ENCODE results near the gene POLR1A.

Gene POLR1A

DNA sequence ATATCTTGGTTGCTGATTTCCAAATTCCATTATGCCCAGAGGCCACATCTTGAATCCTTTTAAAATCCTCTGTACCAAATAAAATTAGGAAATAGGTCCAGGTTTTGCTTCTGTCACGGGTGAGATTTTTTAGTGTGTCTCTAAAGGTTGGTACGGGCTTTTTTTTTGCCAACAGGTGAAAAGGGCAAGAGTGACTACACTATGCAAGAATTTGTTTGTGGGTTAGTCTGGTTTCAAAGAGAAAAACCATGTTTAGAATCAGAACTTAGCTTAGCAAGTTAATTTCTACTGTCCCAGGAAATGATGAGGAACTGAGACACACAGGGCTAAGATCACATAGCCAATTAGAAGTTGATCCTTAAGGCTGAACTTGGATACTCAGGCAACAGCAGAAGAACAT, 41.7 kb downstream of the POLR1A start:
- ATAC-seq (no peak), DNase-seq (no peak)

DNA sequence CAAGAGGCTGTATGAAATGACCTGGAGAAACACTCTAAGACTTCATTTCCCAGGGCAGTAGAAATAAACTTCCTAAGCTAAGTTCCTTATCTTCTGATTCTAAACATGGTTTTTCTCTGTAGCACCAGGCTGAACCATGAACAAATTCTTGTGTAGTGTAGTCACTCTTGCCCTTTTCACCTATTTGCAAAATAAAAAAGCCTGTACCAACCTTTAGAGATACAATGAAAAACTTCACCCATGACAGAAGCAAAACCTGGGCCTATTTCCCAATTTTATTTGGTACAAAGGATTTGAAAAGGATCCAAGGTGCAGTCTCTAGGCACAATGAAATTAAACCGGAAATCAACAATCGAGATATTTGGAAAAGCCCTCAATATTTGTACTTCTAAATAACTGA, 43.6 kb downstream of the POLR1A start:
- ATAC-seq (no peak), DNase-seq (no peak)

DNA sequence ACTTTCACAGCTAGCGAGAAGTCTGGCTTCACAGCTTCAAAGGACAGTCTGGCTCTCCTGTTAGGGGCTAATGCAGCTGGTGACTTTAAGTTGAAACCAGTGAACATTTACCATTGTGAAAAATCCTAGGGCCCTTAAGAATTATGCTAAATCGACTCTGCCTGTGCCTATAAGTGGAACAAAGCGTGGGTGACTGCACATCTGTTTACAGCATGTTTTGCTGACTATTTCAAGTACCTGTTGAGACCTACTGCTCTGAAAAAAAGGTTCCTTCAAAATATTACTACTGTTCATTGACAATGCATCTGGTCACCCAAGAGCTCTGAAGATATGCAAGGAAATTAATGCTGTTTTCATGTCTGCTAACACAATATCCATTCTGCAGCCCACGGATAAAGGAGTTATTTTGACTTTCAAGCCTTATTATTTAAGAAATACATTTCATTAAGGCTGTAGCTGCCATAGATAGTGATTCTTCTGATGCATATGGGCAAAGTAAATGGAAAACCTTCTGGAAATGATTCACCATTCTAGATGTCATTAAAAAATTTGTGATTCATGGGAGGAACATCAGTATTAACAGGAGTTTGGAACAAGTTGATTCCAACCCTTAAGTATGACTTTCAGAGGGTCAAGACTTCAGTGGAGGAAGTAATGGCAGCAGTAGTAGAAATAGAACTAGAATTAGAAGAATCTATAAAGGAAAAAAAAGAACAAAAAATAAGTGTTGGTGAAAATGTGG, 48.9 kb downstream of the POLR1A start:
- no peak for ATAC-seq
- DNase-seq, result no peak

DNA sequence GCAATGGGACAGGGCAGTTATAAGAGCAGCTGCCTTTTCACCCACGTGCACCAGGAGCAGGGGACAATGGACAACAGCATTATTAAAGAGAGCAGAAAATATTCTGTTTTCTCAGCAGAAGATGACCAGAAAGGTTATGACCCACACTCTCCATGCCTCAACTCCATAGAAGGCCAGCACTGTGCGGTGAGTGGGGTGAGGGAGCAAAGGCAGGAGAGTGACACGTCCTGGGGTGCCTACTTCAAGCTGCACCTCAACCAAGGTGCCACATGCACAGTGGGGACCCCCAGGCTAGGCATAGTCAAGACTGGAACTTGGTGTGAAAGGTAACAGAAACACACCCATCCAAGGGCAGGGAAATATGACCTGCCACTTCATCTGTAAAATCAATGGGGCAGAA, 50.4 kb downstream of the POLR1A start:
- ATAC-seq (no peak), DNase-seq (no peak)

DNA sequence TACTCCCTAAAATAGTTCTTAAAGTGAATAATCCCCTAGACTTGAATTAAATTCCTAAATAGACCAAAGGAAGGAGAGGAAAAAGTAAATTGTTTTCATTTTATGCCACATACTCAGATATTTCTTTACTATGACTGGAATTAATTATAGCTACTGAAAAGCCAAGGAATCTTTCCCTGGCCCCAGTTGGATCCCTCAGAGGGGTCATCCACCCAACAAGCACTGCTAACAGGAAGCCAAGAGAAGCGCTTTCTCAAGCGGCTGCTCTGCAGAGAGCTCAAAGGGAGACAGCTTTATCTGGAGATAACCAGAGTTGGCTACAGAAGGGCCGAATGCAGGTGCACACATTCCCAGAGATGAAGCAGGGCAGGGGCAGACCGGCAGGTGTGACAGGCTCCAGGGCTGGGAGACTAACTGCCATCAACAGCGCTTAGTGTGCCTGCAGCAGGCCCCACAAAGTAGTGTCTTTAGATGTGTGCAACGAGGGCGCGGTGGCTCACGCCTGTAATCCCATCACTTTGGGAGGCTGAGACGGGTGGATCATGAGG, 51.1 kb downstream of the POLR1A start:
- ATAC-seq (no peak), DNase-seq (no peak)

DNA sequence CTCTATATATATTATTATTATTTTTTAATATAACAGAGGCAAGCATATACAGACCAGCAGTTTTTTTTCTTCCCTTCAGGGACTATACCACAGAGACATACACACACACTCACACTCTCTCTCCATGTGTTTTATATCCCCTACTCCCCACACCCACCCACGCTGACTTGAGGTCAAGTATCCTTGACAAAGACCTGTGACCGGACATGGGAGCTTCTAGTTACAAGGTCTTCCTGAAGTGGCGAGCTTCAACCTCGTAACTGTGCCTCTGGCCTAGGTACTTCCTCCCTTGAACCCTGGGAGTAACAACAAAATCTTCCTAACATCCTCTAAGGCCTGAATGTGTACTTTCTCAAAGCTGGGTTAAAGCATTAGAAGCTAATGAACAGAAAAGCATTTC, 52.5 kb downstream of the POLR1A start:
- DNase-seq, result no peak
- ATAC-seq, result no peak

DNA sequence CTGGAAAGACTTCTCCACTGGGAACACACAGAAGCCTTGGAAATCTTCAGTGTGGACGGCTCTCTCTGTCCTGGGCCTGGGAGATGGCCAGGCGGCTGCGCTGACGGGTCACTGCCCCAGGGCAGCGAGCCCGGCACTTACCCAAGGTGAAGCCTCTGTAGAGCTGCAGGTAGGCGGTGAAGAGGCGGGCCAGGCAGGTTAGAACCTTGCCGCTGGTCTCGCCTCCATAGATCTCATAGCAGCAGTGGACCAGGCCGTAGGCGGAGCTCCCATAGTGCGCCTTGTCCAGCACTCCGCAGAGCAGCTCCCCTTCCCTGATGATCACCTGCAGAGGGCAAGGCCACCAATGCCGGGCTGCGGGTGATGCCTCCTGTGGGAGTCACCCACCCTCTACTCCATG, 53.0 kb downstream of the POLR1A start:
- ATAC-seq (no peak), DNase-seq (no peak)

DNA sequence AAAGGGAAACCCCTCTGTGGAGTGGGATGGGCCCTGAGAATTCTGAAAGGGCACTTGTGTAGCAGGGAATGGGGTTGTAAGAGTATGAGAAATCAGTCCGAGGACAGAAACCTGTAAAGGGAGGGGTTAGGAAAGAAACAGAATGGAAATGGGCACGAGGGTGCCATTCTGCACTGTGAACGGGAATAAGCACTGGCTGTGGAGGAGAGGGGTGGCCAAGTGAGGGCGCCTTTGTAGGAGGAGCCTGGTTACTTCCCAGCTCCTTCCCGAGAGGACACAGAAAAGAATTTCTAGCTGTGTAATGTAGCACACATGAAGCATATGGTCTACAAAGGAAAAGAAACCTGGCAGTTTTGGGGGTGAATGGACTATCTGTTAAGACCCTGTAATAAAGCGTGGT, 53.4 kb downstream of the POLR1A start:
- no peak for ATAC-seq
- no peak for DNase-seq

DNA sequence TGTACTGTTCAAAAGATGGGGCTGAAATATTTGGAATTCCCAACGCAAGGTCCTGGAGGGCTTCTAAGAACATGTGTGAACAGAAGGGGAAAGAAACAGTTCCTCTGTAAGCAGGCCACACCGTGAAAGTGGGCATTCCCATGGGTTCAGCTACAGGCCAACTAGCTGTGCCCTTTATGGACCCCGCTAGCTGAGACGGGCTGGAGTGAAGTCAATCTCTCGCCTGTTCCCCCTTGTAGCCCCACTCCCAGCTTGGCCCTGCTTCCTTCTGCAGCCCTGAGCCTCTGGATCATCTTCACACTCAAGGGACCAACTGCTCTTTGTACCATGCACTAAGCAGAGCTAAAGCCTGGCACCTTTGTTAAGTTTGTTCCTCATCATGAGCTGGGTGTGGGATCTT, 55.4 kb downstream of the POLR1A start:
- DNase-seq, result no peak
- ATAC-seq, result no peak

DNA sequence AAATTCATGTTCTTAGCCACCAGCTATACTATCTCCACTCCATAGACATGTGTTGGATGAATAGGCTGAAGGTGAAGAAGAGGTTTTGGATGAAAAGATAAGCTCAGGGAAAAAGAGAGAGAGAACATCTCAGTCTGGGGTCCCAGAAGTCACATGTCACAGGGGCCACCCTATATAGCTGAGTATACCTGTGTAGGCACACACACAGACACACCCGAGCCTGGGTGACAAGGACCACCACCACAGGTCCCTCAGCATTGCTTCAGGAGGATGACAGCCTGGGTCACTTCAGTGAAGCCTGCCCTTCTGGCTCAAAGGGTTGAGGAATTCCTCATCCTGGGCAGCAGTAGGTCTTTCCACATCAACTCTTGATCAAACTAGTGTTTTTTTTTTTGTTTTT, 56.2 kb downstream of the POLR1A start:
- ATAC-seq (no peak), DNase-seq (no peak)

DNA sequence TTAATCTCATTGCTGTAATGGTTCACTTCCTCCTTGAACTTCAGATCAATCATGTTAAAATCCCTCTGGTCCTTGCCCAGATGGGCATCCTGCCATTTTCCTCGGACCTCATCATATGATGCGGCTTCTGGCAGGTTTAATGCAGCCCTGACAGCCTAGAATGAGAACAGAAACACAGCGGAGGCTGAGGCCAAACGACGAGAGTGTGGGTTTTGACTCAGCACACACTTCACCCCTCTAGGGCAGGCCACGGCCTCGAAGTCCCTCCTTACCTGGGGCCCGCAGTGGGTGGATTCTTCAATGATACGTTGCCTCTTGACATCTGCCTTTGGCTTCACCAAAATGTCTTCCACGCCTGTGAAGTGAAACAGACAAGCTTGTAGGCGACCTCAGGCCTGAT, 56.8 kb downstream of the POLR1A start:
- DNase-seq, result no peak
- ATAC-seq, result no peak

DNA sequence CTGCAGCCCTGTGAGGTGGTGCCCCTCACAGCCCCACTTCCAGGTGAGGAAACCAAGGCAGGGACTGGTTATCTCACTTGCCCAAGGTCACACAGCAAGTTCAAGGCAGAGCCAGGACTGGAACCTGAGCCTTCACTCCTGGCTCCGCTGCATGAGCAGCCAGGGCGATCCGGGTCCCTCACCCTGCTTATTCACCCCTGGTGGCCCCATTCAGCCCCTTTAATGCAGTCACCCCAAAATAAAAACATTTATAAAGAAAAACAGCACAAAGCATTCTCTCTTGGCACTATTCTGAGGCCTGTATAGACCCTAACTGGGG, 57.3 kb downstream of the POLR1A start:
- ATAC-seq (no peak), DNase-seq (no peak)

DNA sequence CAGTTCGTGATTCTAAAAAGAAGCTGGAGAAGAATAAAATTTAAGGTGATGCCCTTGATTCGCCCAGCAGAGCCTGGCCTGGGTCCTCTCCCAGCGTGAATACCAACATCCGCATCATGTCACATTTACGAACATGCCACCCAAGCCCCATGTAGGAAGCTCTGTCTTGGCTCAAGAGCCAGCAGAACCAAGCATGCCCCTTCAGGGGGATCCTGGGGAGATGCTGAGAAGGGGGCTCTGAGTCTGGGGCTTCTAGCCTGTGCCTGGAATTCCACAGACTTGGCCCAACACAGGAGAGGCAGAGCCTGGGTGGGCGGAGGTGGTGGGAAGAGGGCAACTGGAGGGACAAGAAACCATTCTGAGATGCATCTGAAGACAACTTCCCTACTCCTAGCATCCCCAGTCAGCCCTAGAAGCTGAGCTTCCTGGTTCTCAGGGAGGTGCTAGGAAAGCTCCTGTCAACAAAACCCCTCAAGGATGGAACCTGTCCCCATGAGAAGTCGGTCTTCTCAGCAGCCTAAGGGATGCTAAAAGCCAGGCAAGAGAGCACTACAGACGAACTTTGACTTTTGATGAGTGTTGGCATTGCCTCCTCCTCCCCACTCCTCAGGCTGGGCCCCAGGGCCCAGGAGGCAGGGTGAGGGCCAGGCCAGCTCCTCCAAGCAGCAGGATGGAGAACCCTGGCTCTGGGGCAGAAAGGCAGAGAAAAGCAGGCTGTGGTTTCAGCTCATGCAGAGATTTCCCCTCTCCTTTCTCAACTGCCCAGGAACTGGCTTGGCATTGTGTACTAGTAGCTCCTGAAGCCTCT, 57.9 kb downstream of the POLR1A start:
- no peak for DNase-seq
- ATAC-seq, result peak; percentile 12

DNA sequence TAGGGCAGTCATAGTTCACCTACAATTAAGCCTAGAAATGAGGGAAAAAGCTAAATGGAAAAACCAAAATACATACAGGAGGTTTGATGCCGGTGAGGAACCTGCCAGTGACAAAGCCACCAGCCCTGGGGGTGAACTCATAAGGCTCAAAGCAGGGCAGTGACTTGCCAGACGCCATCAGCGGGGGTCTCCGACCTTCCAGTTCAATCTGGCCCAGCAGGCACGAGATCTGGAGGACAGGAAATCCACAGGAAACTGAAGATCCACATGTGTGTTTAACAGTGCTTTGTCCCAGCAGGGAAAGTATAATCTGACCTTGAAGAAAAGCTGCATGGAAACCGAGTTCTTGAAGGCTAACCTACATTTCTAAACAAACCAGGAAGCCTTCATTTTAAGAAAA, 60.1 kb downstream of the POLR1A start:
- DNase-seq, result no peak
- ATAC-seq, result no peak

DNA sequence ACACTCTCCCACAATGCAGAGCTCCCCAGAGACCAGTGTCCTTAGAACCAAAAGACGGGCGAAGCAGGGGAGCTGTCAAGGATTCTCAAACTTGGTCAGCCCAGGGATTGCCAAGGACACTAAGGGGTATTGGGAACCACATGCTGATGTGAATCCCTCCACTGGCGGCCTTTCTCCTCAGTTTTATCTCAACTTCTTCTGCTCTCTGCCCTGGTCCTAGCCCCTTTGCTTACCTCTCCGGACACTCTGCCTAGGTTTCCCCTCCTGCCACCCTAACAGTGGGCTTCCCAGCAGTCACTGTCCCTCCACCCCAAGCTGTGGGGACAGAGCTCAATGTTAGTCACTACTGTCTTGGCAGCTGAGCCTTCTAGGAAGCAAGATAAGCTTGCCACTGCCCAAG, 61.1 kb downstream of the POLR1A start:
- no peak for ATAC-seq
- DNase-seq, result no peak

DNA sequence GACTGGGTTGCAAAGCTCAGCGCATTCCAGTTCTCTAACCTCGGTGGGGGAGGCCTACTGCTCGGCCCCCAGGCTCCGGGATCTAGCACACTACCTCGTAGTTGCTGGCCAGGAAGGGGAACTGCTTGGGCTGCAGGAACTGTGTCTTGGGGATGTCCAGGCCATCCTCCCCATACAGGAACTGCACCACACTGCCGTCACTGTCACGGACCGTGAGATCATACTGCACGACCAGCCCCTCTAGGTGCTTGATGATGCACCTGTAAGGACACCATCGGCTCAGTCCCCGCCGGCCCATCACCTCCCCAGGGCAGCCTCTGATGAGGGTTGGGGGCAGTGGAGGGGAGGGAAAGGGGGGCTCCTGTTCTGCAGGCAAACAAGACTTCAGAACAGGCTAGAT, 61.6 kb downstream of the POLR1A start:
- no peak for DNase-seq
- no peak for ATAC-seq

DNA sequence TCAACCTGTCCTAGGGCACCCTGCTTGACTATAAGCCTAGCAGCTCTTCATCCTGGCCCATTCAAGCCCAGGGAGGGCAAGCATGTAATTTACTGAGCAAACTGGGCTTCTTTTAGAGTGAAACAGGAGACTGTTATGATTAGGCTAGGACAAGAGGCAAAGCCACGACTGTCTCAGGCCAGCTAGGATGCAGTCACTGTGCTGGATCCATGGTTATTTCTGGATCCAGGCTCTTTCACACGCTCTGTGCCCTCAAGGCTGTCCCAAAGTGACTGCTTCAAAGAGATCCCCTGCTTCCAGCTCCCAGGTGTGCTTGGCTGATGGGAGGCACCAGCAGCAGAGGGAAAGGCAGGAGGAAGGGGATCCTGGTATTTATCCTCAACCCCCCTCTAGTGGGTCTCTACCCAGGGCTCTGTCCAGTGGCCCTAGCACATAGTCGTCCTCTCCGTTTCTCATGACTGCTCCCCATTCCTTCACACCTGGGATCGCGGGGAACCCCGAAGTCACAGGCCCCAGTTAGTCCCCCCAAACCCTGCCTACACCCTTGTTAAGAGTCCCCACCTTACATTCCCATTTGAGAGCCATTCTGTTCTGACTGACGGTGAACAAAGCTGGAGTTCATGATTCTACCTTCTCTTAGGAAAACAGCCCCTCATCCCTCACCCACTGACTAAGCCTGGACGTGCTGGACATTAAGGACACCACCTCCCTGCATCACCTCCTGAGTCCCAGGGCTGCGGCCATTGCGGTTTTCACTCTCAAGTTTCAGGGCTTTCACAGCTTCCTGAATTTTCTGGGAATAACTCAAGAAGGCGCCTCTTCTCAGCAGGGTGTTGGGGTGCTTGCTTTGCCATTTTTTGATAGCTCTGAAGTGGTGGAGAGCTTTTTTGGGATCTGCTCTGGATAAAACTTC, 63.2 kb downstream of the POLR1A start:
- no peak for DNase-seq
- no peak for ATAC-seq

DNA sequence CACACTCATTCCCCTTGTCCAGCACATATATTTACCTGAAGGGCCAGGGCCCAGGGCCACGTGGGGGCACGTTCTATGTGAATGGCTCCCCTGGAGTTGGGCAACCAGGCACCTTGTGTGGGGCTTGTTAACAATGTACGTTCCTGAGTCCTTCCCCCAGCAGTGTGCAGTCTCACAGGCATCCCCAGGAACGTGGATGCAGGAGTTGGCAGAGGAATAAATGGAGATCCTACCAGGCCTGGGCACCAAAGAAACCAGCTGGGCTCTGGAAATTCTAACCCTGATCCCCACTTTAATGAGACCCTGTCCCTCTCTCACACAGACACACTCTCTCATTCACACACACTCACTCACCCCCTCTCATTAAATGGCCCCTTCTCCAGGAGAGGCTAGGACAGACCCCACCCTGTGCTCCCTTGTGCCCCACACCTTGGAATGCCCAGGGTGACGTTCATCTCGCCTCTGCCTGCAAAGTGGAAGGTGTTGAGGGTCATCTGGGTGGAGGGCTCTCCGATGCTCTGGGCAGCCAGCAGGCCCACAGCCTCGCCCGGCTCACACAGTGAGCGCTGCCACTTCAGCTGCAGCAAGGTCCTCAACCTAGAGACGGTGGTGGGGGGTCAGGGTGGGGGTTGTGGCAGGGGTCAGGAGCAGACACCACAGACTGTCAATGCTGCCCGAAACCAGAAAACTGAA, 65.6 kb downstream of the POLR1A start:
- DNase-seq, result no peak
- ATAC-seq, result no peak

DNA sequence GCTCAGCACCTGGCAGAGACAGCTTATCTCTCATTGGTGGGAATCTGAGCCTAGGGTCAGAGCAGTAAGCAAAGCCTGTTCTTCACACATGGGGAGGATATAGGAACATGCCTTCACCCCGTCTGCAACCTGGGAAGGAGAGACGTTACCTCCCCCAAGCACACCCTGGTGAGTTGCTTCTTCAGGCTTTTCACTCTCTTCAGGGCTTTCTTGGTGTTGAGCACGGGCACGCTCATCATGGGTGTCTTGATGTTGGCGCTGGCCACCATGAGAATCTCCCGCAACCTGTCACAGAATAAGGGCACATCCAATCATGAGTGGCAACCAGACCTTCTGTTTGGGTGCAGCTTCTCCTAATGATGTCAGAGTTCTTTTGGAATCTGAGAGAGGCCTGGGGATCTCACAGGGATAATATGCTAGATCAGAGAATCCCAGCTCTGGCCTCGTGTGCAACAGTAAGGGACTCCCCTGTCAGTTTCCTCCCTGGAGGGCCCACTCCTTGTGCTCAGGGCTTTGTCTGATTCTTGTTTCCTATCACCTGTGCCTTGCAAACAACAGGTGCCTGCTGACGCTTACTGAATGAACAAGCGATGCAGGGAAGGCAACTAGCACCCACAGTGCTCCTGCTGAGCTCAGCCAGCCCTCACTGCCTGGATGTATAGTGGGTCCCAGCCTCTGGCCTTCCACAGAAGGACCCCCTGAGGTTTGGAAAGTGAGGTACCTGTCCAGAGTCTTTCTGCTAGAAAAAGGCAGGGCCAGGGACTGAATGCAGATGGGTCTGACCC, 66.3 kb downstream of the POLR1A start:
- no peak for ATAC-seq
- no peak for DNase-seq

DNA sequence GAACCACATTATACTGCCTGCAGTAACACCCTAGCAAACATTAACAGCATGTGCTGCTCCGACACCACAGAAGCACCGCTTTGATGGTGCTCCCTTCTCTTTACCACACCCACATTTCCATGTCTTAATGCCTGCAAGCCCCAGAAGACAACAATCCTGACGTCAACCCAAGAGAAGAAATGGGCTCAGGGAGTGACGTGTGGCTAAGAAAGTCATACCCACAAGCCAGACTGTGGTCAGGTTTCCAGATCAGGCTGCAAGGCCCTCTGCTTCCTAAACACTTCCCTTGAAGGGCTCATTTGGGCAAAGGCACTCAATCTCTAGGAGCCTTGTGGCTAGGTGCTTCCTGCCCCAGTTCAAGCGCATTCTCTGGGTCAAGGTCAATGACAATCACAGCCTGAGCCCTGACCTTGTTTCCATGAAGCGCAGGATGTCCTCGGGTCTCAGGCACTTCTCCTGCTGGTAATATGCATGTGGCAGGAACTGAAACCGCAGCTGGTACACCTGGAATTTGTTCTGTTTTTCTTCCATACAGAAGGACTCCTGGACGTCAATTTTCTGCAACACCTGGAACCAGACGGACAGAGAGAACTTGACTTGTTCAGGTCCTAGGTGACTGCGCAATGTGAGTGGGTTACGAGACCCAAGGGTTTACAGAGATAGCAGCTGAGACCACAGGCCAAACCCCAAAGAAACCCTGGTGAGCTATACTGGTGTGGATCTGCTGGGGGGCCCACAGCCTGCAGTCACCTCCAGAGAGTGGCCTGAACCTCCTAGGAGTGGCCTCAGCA, 67.2 kb downstream of the POLR1A start:
- ATAC-seq (peak; percentile 56), DNase-seq (peak; percentile 68)
